Measurements from ENCODE around the gene RHEB. TPM values are rescaled to one million over a fixed set of nuclear protein-coding genes. Genes with fewer than 3 reads are reported as not detected.

Gene RHEB
- total and polyA plus RNA-seq, 2 experiments from 2014 or later = 101 to 239 TPM

GRCh38 chr7:151483711-151483983, 36.0 kb downstream of the RHEB start:
- TF ChIP-seq, protein P1, sequence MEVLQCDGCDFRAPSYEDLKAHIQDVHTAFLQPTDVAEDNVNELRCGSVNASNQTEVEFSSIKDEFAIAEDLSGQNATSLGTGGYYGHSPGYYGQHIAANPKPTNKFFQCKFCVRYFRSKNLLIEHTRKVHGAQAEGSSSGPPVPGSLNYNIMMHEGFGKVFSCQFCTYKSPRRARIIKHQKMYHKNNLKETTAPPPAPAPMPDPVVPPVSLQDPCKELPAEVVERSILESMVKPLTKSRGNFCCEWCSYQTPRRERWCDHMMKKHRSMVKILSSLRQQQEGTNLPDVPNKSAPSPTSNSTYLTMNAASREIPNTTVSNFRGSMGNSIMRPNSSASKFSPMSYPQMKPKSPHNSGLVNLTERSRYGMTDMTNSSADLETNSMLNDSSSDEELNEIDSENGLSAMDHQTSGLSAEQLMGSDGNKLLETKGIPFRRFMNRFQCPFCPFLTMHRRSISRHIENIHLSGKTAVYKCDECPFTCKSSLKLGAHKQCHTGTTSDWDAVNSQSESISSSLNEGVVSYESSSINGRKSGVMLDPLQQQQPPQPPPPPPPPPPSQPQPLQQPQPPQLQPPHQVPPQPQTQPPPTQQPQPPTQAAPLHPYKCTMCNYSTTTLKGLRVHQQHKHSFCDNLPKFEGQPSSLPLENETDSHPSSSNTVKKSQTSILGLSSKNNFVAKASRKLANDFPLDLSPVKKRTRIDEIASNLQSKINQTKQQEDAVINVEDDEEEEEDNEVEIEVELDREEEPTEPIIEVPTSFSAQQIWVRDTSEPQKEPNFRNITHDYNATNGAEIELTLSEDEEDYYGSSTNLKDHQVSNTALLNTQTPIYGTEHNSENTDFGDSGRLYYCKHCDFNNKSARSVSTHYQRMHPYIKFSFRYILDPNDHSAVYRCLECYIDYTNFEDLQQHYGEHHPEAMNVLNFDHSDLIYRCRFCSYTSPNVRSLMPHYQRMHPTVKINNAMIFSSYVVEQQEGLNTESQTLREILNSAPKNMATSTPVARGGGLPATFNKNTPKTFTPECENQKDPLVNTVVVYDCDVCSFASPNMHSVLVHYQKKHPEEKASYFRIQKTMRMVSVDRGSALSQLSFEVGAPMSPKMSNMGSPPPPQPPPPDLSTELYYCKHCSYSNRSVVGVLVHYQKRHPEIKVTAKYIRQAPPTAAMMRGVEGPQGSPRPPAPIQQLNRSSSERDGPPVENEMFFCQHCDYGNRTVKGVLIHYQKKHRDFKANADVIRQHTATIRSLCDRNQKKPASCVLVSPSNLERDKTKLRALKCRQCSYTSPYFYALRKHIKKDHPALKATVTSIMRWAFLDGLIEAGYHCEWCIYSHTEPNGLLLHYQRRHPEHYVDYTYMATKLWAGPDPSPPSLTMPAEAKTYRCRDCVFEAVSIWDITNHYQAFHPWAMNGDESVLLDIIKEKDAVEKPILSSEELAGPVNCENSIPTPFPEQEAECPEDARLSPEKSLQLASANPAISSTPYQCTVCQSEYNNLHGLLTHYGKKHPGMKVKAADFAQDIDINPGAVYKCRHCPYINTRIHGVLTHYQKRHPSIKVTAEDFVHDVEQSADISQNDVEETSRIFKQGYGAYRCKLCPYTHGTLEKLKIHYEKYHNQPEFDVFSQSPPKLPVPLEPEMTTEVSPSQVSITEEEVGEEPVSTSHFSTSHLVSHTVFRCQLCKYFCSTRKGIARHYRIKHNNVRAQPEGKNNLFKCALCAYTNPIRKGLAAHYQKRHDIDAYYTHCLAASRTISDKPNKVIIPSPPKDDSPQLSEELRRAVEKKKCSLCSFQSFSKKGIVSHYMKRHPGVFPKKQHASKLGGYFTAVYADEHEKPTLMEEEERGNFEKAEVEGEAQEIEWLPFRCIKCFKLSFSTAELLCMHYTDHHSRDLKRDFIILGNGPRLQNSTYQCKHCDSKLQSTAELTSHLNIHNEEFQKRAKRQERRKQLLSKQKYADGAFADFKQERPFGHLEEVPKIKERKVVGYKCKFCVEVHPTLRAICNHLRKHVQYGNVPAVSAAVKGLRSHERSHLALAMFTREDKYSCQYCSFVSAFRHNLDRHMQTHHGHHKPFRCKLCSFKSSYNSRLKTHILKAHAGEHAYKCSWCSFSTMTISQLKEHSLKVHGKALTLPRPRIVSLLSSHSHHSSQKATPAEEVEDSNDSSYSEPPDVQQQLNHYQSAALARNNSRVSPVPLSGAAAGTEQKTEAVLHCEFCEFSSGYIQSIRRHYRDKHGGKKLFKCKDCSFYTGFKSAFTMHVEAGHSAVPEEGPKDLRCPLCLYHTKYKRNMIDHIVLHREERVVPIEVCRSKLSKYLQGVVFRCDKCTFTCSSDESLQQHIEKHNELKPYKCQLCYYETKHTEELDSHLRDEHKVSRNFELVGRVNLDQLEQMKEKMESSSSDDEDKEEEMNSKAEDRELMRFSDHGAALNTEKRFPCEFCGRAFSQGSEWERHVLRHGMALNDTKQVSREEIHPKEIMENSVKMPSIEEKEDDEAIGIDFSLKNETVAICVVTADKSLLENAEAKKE (CRISPR knock-in tag; IDR thresholded peaks at IDR 0.05) = no peak
- no peak for TF ChIP-seq JUNB (IDR thresholded peaks at IDR 0.05; ENCODE audit: unreplicated experiment)
- TF ChIP-seq ZNF114 (CRISPR knock-in tag; IDR thresholded peaks at IDR 0.05) = no peak
- TF ChIP-seq, protein P2, sequence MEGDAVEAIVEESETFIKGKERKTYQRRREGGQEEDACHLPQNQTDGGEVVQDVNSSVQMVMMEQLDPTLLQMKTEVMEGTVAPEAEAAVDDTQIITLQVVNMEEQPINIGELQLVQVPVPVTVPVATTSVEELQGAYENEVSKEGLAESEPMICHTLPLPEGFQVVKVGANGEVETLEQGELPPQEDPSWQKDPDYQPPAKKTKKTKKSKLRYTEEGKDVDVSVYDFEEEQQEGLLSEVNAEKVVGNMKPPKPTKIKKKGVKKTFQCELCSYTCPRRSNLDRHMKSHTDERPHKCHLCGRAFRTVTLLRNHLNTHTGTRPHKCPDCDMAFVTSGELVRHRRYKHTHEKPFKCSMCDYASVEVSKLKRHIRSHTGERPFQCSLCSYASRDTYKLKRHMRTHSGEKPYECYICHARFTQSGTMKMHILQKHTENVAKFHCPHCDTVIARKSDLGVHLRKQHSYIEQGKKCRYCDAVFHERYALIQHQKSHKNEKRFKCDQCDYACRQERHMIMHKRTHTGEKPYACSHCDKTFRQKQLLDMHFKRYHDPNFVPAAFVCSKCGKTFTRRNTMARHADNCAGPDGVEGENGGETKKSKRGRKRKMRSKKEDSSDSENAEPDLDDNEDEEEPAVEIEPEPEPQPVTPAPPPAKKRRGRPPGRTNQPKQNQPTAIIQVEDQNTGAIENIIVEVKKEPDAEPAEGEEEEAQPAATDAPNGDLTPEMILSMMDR (conservative IDR thresholded peaks at IDR 0.05; ENCODE audit: low read depth in 2 of 2) = no peak
- TF ChIP-seq, protein P3, sequence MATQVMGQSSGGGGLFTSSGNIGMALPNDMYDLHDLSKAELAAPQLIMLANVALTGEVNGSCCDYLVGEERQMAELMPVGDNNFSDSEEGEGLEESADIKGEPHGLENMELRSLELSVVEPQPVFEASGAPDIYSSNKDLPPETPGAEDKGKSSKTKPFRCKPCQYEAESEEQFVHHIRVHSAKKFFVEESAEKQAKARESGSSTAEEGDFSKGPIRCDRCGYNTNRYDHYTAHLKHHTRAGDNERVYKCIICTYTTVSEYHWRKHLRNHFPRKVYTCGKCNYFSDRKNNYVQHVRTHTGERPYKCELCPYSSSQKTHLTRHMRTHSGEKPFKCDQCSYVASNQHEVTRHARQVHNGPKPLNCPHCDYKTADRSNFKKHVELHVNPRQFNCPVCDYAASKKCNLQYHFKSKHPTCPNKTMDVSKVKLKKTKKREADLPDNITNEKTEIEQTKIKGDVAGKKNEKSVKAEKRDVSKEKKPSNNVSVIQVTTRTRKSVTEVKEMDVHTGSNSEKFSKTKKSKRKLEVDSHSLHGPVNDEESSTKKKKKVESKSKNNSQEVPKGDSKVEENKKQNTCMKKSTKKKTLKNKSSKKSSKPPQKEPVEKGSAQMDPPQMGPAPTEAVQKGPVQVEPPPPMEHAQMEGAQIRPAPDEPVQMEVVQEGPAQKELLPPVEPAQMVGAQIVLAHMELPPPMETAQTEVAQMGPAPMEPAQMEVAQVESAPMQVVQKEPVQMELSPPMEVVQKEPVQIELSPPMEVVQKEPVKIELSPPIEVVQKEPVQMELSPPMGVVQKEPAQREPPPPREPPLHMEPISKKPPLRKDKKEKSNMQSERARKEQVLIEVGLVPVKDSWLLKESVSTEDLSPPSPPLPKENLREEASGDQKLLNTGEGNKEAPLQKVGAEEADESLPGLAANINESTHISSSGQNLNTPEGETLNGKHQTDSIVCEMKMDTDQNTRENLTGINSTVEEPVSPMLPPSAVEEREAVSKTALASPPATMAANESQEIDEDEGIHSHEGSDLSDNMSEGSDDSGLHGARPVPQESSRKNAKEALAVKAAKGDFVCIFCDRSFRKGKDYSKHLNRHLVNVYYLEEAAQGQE (IDR thresholded peaks at IDR 0.05; ENCODE audit: unreplicated experiment) = no peak
- TF ChIP-seq, protein P4, sequence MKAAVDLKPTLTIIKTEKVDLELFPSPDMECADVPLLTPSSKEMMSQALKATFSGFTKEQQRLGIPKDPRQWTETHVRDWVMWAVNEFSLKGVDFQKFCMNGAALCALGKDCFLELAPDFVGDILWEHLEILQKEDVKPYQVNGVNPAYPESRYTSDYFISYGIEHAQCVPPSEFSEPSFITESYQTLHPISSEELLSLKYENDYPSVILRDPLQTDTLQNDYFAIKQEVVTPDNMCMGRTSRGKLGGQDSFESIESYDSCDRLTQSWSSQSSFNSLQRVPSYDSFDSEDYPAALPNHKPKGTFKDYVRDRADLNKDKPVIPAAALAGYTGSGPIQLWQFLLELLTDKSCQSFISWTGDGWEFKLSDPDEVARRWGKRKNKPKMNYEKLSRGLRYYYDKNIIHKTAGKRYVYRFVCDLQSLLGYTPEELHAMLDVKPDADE (IDR thresholded peaks at IDR 0.05) = no peak
- TF ChIP-seq STAT1 (IDR thresholded peaks at IDR 0.05; ENCODE audit: unreplicated experiment) = no peak
- TF ChIP-seq EZH2 (IDR thresholded peaks at IDR 0.05; ENCODE audit: low read depth, unreplicated experiment) = no peak
- TF ChIP-seq EZH2phosphoT487 (IDR thresholded peaks at IDR 0.05; ENCODE audit: unreplicated experiment) = no peak
- TF ChIP-seq NANOG (IDR thresholded peaks at IDR 0.05; ENCODE audit: borderline replicate concordance) = no peak
- TF ChIP-seq POLR2AphosphoS5 (IDR thresholded peaks at IDR 0.05; ENCODE audit: low read depth) = no peak
- no peak for TF ChIP-seq ZNF331 (CRISPR knock-in tag; IDR thresholded peaks at IDR 0.05; ENCODE audit: low read depth)
- no peak for TF ChIP-seq CREB1 (CRISPR knock-in tag; IDR thresholded peaks at IDR 0.05; ENCODE audit: low read depth)
- Histone ChIP-seq H3K27me3 (ENCODE audit: insufficient read depth) (no peaks in the 10 kb centered on the region), H3K27ac (ENCODE audit: low read depth) (no peak overlapping the region; the same call in 1 of the 2 replicates), H3K4me1 (ENCODE audit: insufficient read depth) (peaks cover 11% of the 10 kb centered on the region), H3K79me2 (replicated peaks; ENCODE audit: insufficient read depth) (peaks cover 96% of the 10 kb centered on the region), H3K9me2 (ENCODE audit: insufficient read depth) (no peaks in the 10 kb centered on the region), H3K4me3 (no peak overlapping the region), H3F3A (replicated peaks; ENCODE audit: low read depth) (peaks cover 5% of the 10 kb centered on the region; the same call in 1 of the 2 replicates), H3K36me3 (ENCODE audit: insufficient read depth) (peaks cover 9% of the 10 kb centered on the region), H2AFZ (no peak overlapping the region), H3K4me2 (no peak overlapping the region), H4K20me1 (replicated peaks; ENCODE audit: insufficient read depth) (peaks cover 31% of the 10 kb centered on the region)
- DNase-seq (ENCODE audit: low spot score) (no peak), ATAC-seq (no peak)
- H3K36me3 Mint-ChIP-seq (ENCODE audit: low read depth) = peaks cover 73% of the 10 kb centered on the region
- no peak overlapping the region for H3K4me3 Mint-ChIP-seq
- peaks cover 26% of the 10 kb centered on the region for H3K4me1 Mint-ChIP-seq
- H3K9me3 Mint-ChIP-seq = no peaks in the 10 kb centered on the region
- no peaks in the 10 kb centered on the region for H3K27me3 Mint-ChIP-seq (ENCODE audit: insufficient read depth, low read depth, poor library complexity)
- H3K27ac Mint-ChIP-seq = no peak overlapping the region

Data from GM23338 (cell line).